ENCODE results near the gene ALKBH7. TPM values are rescaled to one million over a fixed set of nuclear protein-coding genes. Genes with fewer than 3 reads are reported as not detected.
"Not testable (repeated sequence)": the region's sequence is repeated elsewhere in the genome, so short reads cannot be mapped to it uniquely, and the experiment has no call there.

Gene ALKBH7
- total RNA-seq, 4 donors from 2014 or later: 34.0 to 85.3 (median 50.4) TPM

DNA sequence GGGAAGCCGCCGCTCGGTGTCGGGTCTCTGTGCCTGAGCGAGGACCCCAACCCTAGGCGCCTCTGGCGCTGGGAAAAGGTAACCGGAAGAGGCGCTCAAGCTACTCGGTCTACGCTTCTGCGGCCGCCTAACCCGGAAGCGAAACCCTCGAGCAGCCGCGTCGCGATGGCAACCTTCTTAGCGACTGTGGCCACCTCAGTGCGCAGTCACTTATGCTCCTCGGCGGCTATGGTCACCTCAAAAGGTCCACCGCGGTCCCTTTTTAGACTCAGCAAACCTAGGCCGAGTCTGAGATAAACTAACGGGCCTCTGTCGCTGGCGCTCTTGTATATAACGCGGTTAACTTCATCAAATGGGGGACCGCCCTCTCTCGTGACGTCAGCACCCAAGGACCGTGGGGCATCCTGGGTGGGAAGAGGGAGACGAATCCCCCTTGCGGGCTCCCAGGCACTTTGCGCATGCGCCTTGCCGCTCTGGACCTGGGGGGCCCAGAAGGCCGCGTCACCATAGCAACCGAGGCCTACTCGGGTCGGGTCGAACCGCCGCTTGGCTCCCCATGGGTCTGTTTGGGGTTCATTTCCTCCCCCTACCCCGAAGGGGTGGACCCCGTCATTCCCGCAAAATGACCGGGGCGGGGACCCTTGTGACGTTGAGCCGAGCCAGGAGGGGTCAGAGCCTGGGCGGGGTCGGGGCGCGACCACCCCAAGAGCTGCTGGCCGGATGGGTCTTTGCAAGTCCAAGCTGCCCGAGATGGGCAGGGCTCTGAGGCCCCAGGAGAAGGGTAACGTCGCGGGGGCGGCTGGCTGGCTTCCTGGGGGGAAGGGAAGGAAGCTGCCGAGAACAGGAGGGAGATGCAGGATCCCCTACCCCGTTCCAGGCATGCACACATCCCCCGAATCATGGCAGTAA, 20.7 kb downstream of the ALKBH7 start, which contains the start of gene GTF2F1:
Gene GTF2F1 (minus strand): TSS at position 91 of the 909 bp plus-strand sequence. CDS start 169 bp downstream, outside the sequence.
- peaks cover 6 to 22% (median 10%) of the 10 kb centered on the region in 3 donors for H3K4me1 ChIP-seq
- intact Hi-C loops (cut with DNase I): no loop called here
- no peaks in the 10 kb centered on the region for H3K27me3 ChIP-seq
- H3K4me3 ChIP-seq: peak within 1 kb of the TSS; percentile 66 to 93 (median 82)
- TF ChIP-seq CTCF (IDR thresholded peaks at IDR 0.05): peak in 1 of 6 experiments; percentile 9
- TF ChIP-seq POLR2A (IDR thresholded peaks at IDR 0.05): peak in 1 of 4 donors; percentile 7
- H3K9me3 ChIP-seq: no peaks in the 10 kb centered on the region
- peak within 1 kb of the TSS; percentile 87 to 97 (median 94) for H3K27ac ChIP-seq
- WGBS, 2 donors: 0 to 3% methylated on average over 7 to 20 of the region's 69 CpGs
- H3K36me3 ChIP-seq: peaks cover 6 to 33% (median 15%) of the 10 kb centered on the region in 3 donors
- peak; percentile 71 for DNase-seq

- Histone ChIP-seq H3K27ac (peak overlapping the region; percentile 87 to 97 (median 94)), H3K9me3 (no peaks in the 10 kb centered on the region), H3K4me3 (peak overlapping the region; percentile 66 to 93 (median 82)), H3K4me1 (peaks cover 6 to 22% (median 10%) of the 10 kb centered on the region in 3 donors), H3K27me3 (no peaks in the 10 kb centered on the region), H3K36me3 (peaks cover 0 to 26% (median 8%) of the 10 kb centered on the region in 3 donors)
- DNase-seq: no peak
- WGBS, 2 donors: 46 to 69% methylated on average over 6 to 7 of the region's 14 CpGs
- no peak for TF ChIP-seq CTCF (IDR thresholded peaks at IDR 0.05)
- TF ChIP-seq POLR2A (IDR thresholded peaks at IDR 0.05): no peak
- intact Hi-C loops (cut with DNase I): no loop called here
Observed at GRCh38 chr19:6393983-6394412, 21.4 kb downstream of the ALKBH7 start.

DNA sequence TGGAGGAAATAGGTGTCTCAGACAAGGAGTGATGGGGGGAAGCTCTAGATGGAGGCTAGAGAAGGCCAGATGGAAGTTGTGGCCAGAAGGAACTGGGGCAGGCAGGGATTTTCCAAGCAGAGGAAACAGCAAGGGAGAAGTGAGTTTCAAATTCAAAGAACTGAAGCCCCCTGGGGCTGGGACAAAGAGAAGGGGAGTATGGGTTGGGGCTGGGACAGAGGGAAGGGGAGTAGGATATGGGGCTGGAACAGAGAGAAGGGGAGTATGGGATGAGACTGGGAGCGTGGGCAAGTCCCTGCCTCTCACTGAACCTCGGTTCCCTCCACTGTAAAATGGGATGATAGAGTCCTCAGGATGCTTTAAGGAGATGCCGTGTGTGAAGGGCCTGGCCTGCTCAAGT, 22.2 kb downstream of the ALKBH7 start:
- intact Hi-C loops (cut with DNase I): no loop called here
- H3K4me1 ChIP-seq: peaks cover 6 to 22% (median 10%) of the 10 kb centered on the region in 3 donors
- peaks cover 0 to 18% (median 0%) of the 10 kb centered on the region in 3 donors for H3K36me3 ChIP-seq
- DNase-seq: no peak
- no peak overlapping the region for H3K4me3 ChIP-seq
- 81 to 84% methylated on average over 3 of the region's 3 CpGs for WGBS, 2 donors
- H3K27ac ChIP-seq: no peak overlapping the region
- H3K27me3 ChIP-seq: no peaks in the 10 kb centered on the region
- TF ChIP-seq POLR2A (IDR thresholded peaks at IDR 0.05) (no peak), CTCF (IDR thresholded peaks at IDR 0.05) (no peak)
- no peaks in the 10 kb centered on the region for H3K9me3 ChIP-seq

DNA sequence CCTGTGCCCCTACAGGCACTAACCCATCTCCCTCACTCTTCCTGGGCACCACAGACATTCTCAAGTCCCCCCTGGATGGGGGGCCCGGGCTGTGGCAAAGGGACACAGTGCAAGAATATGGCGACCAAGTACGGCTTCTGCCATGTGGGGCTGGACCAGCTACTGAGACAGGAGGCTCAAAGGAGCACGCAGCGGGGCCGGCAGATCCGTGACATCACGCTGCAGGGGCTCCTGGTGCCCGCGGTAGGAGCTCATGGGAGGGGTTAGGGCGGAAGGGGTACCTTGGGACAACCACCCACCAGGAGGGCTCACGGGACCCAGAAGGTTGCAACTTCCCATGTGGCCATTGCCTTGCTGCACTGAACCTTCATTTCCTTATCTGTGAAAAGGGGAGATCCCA, 23.7 kb downstream of the ALKBH7 start:
- Histone ChIP-seq H3K4me1 (peaks cover 6 to 22% (median 10%) of the 10 kb centered on the region in 3 donors), H3K27me3 (no peaks in the 10 kb centered on the region), H3K36me3 (peaks cover 0 to 3% (median 0%) of the 10 kb centered on the region in 3 donors), H3K9me3 (no peaks in the 10 kb centered on the region), H3K27ac (no peak overlapping the region), H3K4me3 (no peak overlapping the region)
- no peak for TF ChIP-seq CTCF (IDR thresholded peaks at IDR 0.05)
- no peak for TF ChIP-seq POLR2A (IDR thresholded peaks at IDR 0.05)
- 86 to 96% methylated on average over 8 to 12 of the region's 12 CpGs for WGBS, 2 donors
- intact Hi-C loops (cut with DNase I): no loop called here
- no peak for DNase-seq

DNA sequence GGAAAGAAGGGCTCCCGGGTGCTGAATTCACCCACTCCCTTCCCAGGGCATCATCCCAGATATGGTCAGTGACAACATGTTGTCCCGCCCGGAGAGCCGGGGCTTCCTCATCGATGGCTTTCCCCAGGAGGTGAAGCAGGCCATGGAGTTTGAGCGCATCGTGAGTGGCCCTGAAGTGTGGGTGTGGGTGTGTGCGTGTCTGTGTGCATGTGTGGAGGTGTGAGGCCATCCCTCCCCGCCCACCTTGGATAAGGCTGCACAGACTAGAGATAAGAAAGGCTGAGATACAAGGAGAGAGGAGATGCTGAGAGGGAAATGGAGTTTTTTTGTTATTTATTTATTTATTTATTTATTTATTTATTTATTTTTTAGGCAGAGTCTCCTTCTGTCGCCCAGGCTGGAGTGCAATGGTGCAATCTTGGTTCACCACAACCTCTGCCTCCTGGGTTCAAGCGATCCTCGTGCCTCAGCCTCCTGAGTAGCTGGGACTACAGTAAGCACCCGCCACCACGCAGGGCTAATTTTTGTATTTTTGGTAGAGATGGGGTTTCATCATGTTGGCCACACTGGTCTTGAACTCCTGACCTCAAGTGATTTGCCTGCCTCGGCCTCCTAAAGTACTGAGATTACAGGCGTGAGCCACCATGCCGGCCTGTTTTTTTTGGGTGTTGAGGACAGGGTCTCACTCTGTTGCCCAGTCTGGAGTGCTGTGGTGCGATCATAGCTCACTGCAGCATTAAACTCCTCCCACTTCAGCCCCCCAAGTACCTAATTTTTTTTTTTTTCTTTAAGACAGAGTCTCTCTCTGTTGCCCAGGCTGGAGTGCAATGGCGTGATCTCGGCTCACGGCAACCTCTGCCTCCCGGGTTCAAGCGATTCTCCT, 27.7 kb downstream of the ALKBH7 start:
- H3K4me3 ChIP-seq; H3K27me3 ChIP-seq; H3K9me3 ChIP-seq; intact Hi-C loops (cut with DNase I); DNase-seq; H3K4me1 ChIP-seq; H3K27ac ChIP-seq; H3K36me3 ChIP-seq: not testable (repeated sequence)
- 78 to 84% methylated on average over 23 of the region's 23 CpGs for WGBS, 2 donors
